Epithelial cell of proximal tubule (primary cell): ENCODE measurements around the gene ATP13A4. TPM values are rescaled to one million over a fixed set of nuclear protein-coding genes. Genes with fewer than 3 reads are reported as not detected.

Source experiments
- DNase-seq: peaks from one replicate; pipeline ENCODE4 v3.0.0-alpha.2; 2011; ENCODE audit warnings: low read depth
- H3K4me3 ChIP-seq: 2 replicates; pipeline ENCODE4 v1.5.1; 2011; ENCODE audit warnings: low read depth, mild to moderate bottlenecking, low read length
- CTCF ChIP-seq: conservative IDR thresholded peaks from 2 replicates; pipeline ENCODE4 v1.5.1; 2012; ENCODE audit warnings: low read depth, mild to moderate bottlenecking, low read length
- total RNA-seq: library from RNA; depleted of rRNA; stranded (reverse); fragments of >200 nt; gene quantifications from 2 replicates; pipeline ENCODE4 v1.2.3, GENCODE V29; 2015

ATP13A4 gene
- total RNA-seq, 1 donor from 2014 or later: not detected

- TF ChIP-seq CTCF: no peak
- DNase-seq: no peak
- no peak overlapping the region for H3K4me3 ChIP-seq
These were observed 138.1 kb downstream of the ATP13A4 start for GRCh38 chr3:193416629-193417028.

- no peak for TF ChIP-seq CTCF
- DNase-seq: no peak
- no peak overlapping the region for H3K4me3 ChIP-seq
These were observed 147.0 kb downstream of the ATP13A4 start for GRCh38 chr3:193407688-193408087.

- no peak for DNase-seq
- H3K4me3 ChIP-seq: no peak overlapping the region
- no peak for TF ChIP-seq CTCF
These were observed 147.6 kb downstream of the ATP13A4 start for GRCh38 chr3:193407112-193407511.

GRCh38 chr3:193403307-193403706 lies 151.4 kb downstream of the ATP13A4 start:
- no peak for TF ChIP-seq CTCF
- DNase-seq: no peak
- H3K4me3 ChIP-seq: no peak overlapping the region

GRCh38 chr3:193400304-193400703 lies 154.4 kb downstream of the ATP13A4 start:
- no peak for TF ChIP-seq CTCF
- no peak overlapping the region for H3K4me3 ChIP-seq
- DNase-seq: no peak

GRCh38 chr3:193396451-193397244 lies 158.0 kb downstream of the ATP13A4 start:
- no peak for TF ChIP-seq CTCF
- H3K4me3 ChIP-seq: no peak overlapping the region
- no peak for DNase-seq

- DNase-seq: peak; percentile 13
- no peak for TF ChIP-seq CTCF
- H3K4me3 ChIP-seq: no peak overlapping the region
These were observed 162.8 kb downstream of the ATP13A4 start for GRCh38 chr3:193391902-193392301.
